Fibroblast of pulmonary artery (primary cell): ENCODE results near the gene GMPR2.

Experiments
- DNase-seq: peaks from one replicate; pipeline ENCODE4 v3.0.0-alpha.2; 2010; ENCODE audit warnings: low read depth
- H3K4me3 ChIP-seq: replicated peaks from 2 replicates; pipeline ENCODE4 v1.5.1; 2011; ENCODE audit warnings: low read depth, mild to moderate bottlenecking, control low read depth, low read length, moderate library complexity
- TF ChIP-seq, protein P1 (sequence below): IDR thresholded peaks from 2 replicates; pipeline ENCODE4 v1.5.1; 2011; ENCODE audit warnings: mild to moderate bottlenecking, control low read depth, low read length, inconsistent platforms; ENCODE audit errors: missing control alignments

The GMPR2 gene

GRCh38 chr14:24283796-24284460 lies 51.2 kb downstream of the GMPR2 start:
- no peak overlapping the region for H3K4me3 ChIP-seq
- TF ChIP-seq, protein P1, sequence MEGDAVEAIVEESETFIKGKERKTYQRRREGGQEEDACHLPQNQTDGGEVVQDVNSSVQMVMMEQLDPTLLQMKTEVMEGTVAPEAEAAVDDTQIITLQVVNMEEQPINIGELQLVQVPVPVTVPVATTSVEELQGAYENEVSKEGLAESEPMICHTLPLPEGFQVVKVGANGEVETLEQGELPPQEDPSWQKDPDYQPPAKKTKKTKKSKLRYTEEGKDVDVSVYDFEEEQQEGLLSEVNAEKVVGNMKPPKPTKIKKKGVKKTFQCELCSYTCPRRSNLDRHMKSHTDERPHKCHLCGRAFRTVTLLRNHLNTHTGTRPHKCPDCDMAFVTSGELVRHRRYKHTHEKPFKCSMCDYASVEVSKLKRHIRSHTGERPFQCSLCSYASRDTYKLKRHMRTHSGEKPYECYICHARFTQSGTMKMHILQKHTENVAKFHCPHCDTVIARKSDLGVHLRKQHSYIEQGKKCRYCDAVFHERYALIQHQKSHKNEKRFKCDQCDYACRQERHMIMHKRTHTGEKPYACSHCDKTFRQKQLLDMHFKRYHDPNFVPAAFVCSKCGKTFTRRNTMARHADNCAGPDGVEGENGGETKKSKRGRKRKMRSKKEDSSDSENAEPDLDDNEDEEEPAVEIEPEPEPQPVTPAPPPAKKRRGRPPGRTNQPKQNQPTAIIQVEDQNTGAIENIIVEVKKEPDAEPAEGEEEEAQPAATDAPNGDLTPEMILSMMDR: no peak
- DNase-seq: no peak

DNA sequence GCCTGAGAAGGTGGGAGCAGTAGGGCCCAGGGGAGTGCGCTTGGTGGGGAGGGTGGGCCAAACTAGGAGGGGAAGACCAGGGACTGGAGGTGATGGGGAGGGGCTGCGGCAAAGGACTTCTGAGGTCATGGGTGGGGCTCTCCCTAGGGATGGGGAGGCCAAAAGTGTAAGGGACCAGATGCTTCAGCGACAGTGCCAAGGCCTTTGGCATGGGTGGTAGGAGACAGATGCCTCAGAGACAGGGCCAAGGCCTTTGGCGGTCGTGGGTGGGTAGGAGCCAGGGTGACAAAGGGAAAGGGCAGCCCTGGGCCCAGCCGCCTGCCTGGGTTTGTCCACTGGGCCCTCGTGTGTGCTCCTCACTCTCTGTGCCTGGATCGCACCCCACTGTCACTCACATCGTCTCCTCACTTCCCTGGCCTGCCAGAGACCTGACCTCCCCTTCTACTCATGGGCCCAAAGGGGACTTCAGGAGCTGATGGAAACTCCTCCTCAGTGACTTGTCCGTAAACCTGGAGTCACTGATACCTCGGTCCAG lies 51.8 kb downstream of the GMPR2 start:
- H3K4me3 ChIP-seq: no peak overlapping the region
- TF ChIP-seq, protein P1: no peak

GRCh38 chr14:24285351-24285750 lies 52.6 kb downstream of the GMPR2 start:
- no peak for DNase-seq
- H3K4me3 ChIP-seq: no peak overlapping the region
- TF ChIP-seq, protein P1: no peak

More for the DNA sequence above, 51.8 kb downstream of the GMPR2 start:
- DNase-seq: no peak

DNA sequence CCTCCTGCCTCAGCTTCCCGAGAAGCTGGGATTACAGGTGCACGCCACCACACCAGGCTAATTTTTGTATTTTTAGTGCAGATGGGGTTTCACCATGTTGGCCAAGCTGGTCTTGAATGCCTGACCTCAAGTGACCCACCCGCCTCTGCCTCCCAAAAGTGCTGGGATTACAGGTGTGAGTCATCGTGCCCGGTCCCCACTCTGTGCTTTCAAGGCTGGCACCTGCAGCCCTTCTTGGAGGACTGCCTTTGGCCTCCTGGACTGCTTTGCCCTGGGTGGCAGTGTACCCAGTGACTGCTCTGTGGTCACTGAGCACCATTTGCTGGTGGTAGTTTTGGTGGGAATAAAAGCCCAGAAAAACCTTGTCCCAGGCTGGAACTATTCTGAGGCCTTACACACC lies 54.3 kb downstream of the GMPR2 start:
- no peak for DNase-seq
- H3K4me3 ChIP-seq: no peak overlapping the region
- TF ChIP-seq, protein P1: no peak
